Neuronal stem cell (in vitro differentiated cells): ENCODE measurements around the gene MVK.
A peak's percentile ranks its signal among the peaks of the same experiment; 100 is the strongest.

ENCODE experiments used
- DNase-seq: peaks from one replicate; pipeline ENCODE4 v3.0.0-alpha.2; 2013; ENCODE audit warnings: low spot score
- H2AFZ ChIP-seq: one replicate; pipeline ENCODE4 v1.6.1; 2013; ENCODE audit warnings: mild to moderate bottlenecking, low read length, inconsistent platforms
- H2AK5ac ChIP-seq: 2 replicates; pipeline ENCODE4 v1.6.1; 2013; ENCODE audit warnings: low read depth, mild to moderate bottlenecking, inconsistent platforms, low read length, moderate library complexity, mixed read lengths
- H2BK120ac ChIP-seq: 2 replicates; pipeline ENCODE4 v1.6.1; 2013; ENCODE audit warnings: low read depth, mild to moderate bottlenecking, inconsistent platforms, low read length, moderate library complexity, mixed read lengths
- H2BK12ac ChIP-seq: one replicate; pipeline ENCODE4 v1.6.1; 2013; ENCODE audit warnings: low read length, inconsistent platforms
- H2BK15ac ChIP-seq: 2 replicates; pipeline ENCODE4 v1.6.1; 2013; ENCODE audit warnings: mild to moderate bottlenecking, low read length, inconsistent platforms, mixed read lengths
- H2BK5ac ChIP-seq: one replicate; pipeline ENCODE4 v1.6.1; 2013; ENCODE audit warnings: inconsistent platforms, mild to moderate bottlenecking, low read length, moderate library complexity
- H3K14ac ChIP-seq: one replicate; pipeline ENCODE4 v1.6.1; 2013; ENCODE audit warnings: low read length, inconsistent platforms
- H3K18ac ChIP-seq: 2 replicates; pipeline ENCODE4 v1.6.1; 2013; ENCODE audit warnings: low read length, inconsistent platforms
- H3K23ac ChIP-seq: 2 replicates; pipeline ENCODE4 v1.6.1; 2013; ENCODE audit warnings: low read depth, mild to moderate bottlenecking, mixed read lengths, low read length, inconsistent platforms; ENCODE audit not compliant: poor library complexity
- H3K27ac ChIP-seq: replicated peaks from 3 replicates; pipeline ENCODE4 v1.5.1; 2013; ENCODE audit warnings: low read length, inconsistent platforms
- H3K27me3 ChIP-seq, 3 experiments: 2 replicates each; pipeline ENCODE4 v1.6.1; 2013; ENCODE audit warnings: low read length in 3 of 3, mild to moderate bottlenecking in 2 of 3, inconsistent platforms in 1 of 3, low read depth in 1 of 3, mixed read lengths in 1 of 3, moderate library complexity in 1 of 3; ENCODE audit not compliant: control insufficient read depth in 3 of 3, insufficient read depth in 3 of 3
- H3K36me3 ChIP-seq, 2 donors: replicated peaks in 1 of 2; 2 replicates each; pipeline ENCODE4 v1.6.1; 2013; ENCODE audit warnings: low read length in 2 of 2; ENCODE audit not compliant: control insufficient read depth in 2 of 2, insufficient read depth in 2 of 2
- H3K4ac ChIP-seq: 2 replicates; pipeline ENCODE4 v1.6.1; 2013; ENCODE audit warnings: inconsistent platforms, mild to moderate bottlenecking, low read length, moderate library complexity
- H3K4me1 ChIP-seq, 2 donors: 1 replicate in 1 of 2; 2 replicates in 1 of 2; pipeline ENCODE4 v1.6.1; 2013; ENCODE audit warnings: low read length in 2 of 2, low read depth in 1 of 2; ENCODE audit not compliant: control insufficient read depth in 2 of 2, insufficient read depth in 1 of 2
- H3K4me2 ChIP-seq: one replicate; pipeline ENCODE4 v1.6.1; 2013; ENCODE audit warnings: mild to moderate bottlenecking, low read length, inconsistent platforms; ENCODE audit not compliant: insufficient read depth, poor library complexity, severe bottlenecking
- H3K4me3 ChIP-seq, 2 donors: 2 replicates each; pipeline ENCODE4 v1.5.1; 2013; ENCODE audit warnings: low read length in 2 of 2, mild to moderate bottlenecking in 2 of 2, inconsistent platforms in 1 of 2, moderate library complexity in 1 of 2
- H3K79me1 ChIP-seq: one replicate; pipeline ENCODE4 v1.6.1; 2013; ENCODE audit warnings: low read depth, mild to moderate bottlenecking, inconsistent platforms, low read length, moderate library complexity
- H3K9ac ChIP-seq: one replicate; pipeline ENCODE4 v1.6.1; 2013; ENCODE audit warnings: mild to moderate bottlenecking, low read depth, low read length, inconsistent platforms; ENCODE audit not compliant: poor library complexity
- H3K9me3 ChIP-seq, 2 donors: replicated peaks in 1 of 2; 2 replicates each; pipeline versions ENCODE3 to v1.6.1; 2013; ENCODE audit warnings: low read length in 2 of 2, mild to moderate bottlenecking in 2 of 2, inconsistent platforms in 1 of 2, low read depth in 1 of 2, mixed read lengths in 1 of 2, moderate library complexity in 1 of 2; ENCODE audit not compliant: control insufficient read depth in 2 of 2, insufficient read depth in 1 of 2
- H4K8ac ChIP-seq: one replicate; pipeline ENCODE4 v1.6.1; 2013; ENCODE audit warnings: low read depth, mild to moderate bottlenecking, inconsistent platforms, low read length, moderate library complexity
- H4K91ac ChIP-seq: one replicate; pipeline ENCODE4 v1.6.1; 2013; ENCODE audit warnings: low read length, low read depth, mild to moderate bottlenecking, inconsistent platforms; ENCODE audit not compliant: poor library complexity
- WGBS, 2 donors: extraction: QIAGEN DNeasy Blood & Tissue Kit; methylation state at CpG; one replicate each; pipeline ENCODE4 v1.1.7; 2013; ENCODE audit warnings: missing lambda C conversion rate in 2 of 2, mixed read lengths in 1 of 2; ENCODE audit not compliant: insufficient read length in 2 of 2, insufficient replicate concordance in 1 of 2; ENCODE audit errors: extremely low coverage in 2 of 2; 5-methylcytosine and 5-hydroxymethylcytosine counted together

The MVK gene

GRCh38 chr12:109568486-109568885, 5.1 kb upstream of the MVK start:
- Histone ChIP-seq H3K4me2 (no peak overlapping the region), H3K79me1 (no peaks in the 10 kb centered on the region), H3K27ac (no peak overlapping the region), H4K8ac (no peak overlapping the region), H3K18ac (no peak overlapping the region), H3K4ac (no peak overlapping the region), H3K23ac (no peak overlapping the region), H3K4me1 (peaks cover 6 to 9% of the 10 kb centered on the region in 2 donors), H2BK15ac (no peak overlapping the region), H2AFZ (no peak overlapping the region), H4K91ac (no peak overlapping the region), H3K14ac (no peak overlapping the region), H2BK5ac (no peak overlapping the region), H3K4me3 (no peak overlapping the region), H3K9me3 (peaks cover 0 to 2% of the 10 kb centered on the region in 2 donors), H2BK12ac (no peak overlapping the region), H3K27me3 (no peaks in the 10 kb centered on the region), H2AK5ac (no peak overlapping the region), H2BK120ac (no peak overlapping the region), H3K36me3 (peaks cover 37 to 85% of the 10 kb centered on the region in 2 donors), H3K9ac (peak overlapping the region; percentile 50)
- no peak for DNase-seq
- WGBS, 2 donors: no CpG with 5 or more reads among the region's 7 CpGs

GRCh38 chr12:109571773-109572505, 1.7 kb upstream of the MVK start:
- Histone ChIP-seq H3K27ac (no peak overlapping the region), H3K4me3 (peak overlapping the region in 1 of 2 donors; percentile 92)
- no CpG with 5 or more reads among the region's 5 CpGs for WGBS, 2 donors

GRCh38 chr12:109572506-109572845, 1.1 kb upstream of the MVK start:
- Histone ChIP-seq H4K91ac (no peak overlapping the region), H3K18ac (no peak overlapping the region), H2AK5ac (no peak overlapping the region), H3K4me3 (peak overlapping the region in 1 of 2 donors; percentile 92), H3K4me1 (peaks cover 13 to 15% of the 10 kb centered on the region in 2 donors), H4K8ac (no peak overlapping the region), H3K14ac (no peak overlapping the region), H3K9ac (no peak overlapping the region), H2BK5ac (no peak overlapping the region), H3K23ac (no peak overlapping the region), H3K9me3 (peaks cover 0 to 2% of the 10 kb centered on the region in 2 donors), H2AFZ (peak overlapping the region; percentile 94), H2BK12ac (no peak overlapping the region), H3K27ac (no peak overlapping the region), H2BK120ac (no peak overlapping the region), H3K4ac (no peak overlapping the region), H2BK15ac (no peak overlapping the region), H3K4me2 (no peak overlapping the region), H3K27me3 (no peaks in the 10 kb centered on the region), H3K79me1 (no peaks in the 10 kb centered on the region), H3K36me3 (peaks cover 24 to 77% of the 10 kb centered on the region in 2 donors)
- no CpG with 5 or more reads among the region's 3 CpGs for WGBS, 2 donors
- no peak for DNase-seq

More at GRCh38 chr12:109571773-109572505, 1.7 kb upstream of the MVK start:
- Histone ChIP-seq H3K79me1 (no peaks in the 10 kb centered on the region), H3K36me3 (peaks cover 22 to 77% of the 10 kb centered on the region in 2 donors), H3K23ac (no peak overlapping the region), H4K91ac (no peak overlapping the region), H3K4ac (no peak overlapping the region), H2BK12ac (no peak overlapping the region), H3K27me3 (no peaks in the 10 kb centered on the region), H2AK5ac (no peak overlapping the region), H2BK5ac (no peak overlapping the region), H3K4me1 (peaks cover 13 to 15% of the 10 kb centered on the region in 2 donors), H3K18ac (no peak overlapping the region), H3K9ac (no peak overlapping the region), H3K4me2 (no peak overlapping the region), H2BK15ac (no peak overlapping the region), H4K8ac (no peak overlapping the region), H2AFZ (no peak overlapping the region), H3K9me3 (peaks cover 0 to 2% of the 10 kb centered on the region in 2 donors), H3K14ac (no peak overlapping the region), H2BK120ac (no peak overlapping the region)
- no peak for DNase-seq

- Histone ChIP-seq H3K14ac (no peak overlapping the region), H3K27ac (no peak overlapping the region), H3K9ac (peak overlapping the region; percentile 87), H2AFZ (peak overlapping the region; percentile 79), H3K27me3 (no peaks in the 10 kb centered on the region), H3K4ac (no peak overlapping the region), H3K23ac (no peak overlapping the region), H2BK12ac (no peak overlapping the region), H3K79me1 (peaks cover 2% of the 10 kb centered on the region), H3K18ac (peak overlapping the region; percentile 90), H3K4me2 (peak overlapping the region; percentile 85), H3K9me3 (no peaks in the 10 kb centered on the region), H2BK120ac (no peak overlapping the region), H3K36me3 (peaks cover 30 to 77% of the 10 kb centered on the region in 2 donors), H2BK5ac (no peak overlapping the region), H2AK5ac (no peak overlapping the region), H3K4me3 (peak overlapping the region; percentile 91 to 92), H4K91ac (no peak overlapping the region), H3K4me1 (peaks cover 13 to 15% of the 10 kb centered on the region in 2 donors), H2BK15ac (no peak overlapping the region), H4K8ac (no peak overlapping the region)
- WGBS, 2 donors: no CpG with 5 or more reads among the region's 13 CpGs
- no peak for DNase-seq
Measured at GRCh38 chr12:109573914-109574244, 285 bp downstream of the MVK start.
